Measurements from ENCODE around the gene RALGAPA1.

DNA sequence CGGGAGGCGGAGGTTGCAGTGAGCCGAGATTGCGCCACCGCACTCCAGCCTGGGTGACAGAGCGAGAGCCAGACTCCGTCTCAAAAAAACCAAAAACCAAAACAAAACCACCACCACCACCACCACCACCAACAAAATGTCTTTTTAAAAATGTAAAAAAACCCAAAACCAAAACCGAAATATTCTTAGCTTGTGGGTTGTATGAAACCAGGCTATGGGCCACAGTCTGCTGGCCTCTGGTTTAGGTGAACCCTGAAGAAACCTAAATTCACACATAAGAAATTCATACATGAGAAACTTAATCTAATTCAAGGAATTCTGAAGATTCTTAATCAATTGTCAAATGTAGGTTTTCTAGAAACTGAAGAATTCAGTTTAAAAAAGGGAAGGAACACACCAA is 237.5 kb downstream of the RALGAPA1 start:
- TF ChIP-seq, protein P1, sequence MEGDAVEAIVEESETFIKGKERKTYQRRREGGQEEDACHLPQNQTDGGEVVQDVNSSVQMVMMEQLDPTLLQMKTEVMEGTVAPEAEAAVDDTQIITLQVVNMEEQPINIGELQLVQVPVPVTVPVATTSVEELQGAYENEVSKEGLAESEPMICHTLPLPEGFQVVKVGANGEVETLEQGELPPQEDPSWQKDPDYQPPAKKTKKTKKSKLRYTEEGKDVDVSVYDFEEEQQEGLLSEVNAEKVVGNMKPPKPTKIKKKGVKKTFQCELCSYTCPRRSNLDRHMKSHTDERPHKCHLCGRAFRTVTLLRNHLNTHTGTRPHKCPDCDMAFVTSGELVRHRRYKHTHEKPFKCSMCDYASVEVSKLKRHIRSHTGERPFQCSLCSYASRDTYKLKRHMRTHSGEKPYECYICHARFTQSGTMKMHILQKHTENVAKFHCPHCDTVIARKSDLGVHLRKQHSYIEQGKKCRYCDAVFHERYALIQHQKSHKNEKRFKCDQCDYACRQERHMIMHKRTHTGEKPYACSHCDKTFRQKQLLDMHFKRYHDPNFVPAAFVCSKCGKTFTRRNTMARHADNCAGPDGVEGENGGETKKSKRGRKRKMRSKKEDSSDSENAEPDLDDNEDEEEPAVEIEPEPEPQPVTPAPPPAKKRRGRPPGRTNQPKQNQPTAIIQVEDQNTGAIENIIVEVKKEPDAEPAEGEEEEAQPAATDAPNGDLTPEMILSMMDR (IDR thresholded peaks at IDR 0.05), result no peak
- TF ChIP-seq EZH2 (IDR thresholded peaks at IDR 0.05; ENCODE audit: borderline replicate concordance, insufficient read depth, low read depth, low read length, poor library complexity, severe bottlenecking), result no peak
